ENCODE results near the gene TSEN54.

GRCh38 chr17:75521290-75521689 is 5.0 kb downstream of the TSEN54 start:
- TF ChIP-seq CTCF (IDR thresholded peaks at IDR 0.05) (no peak), POLR2A (IDR thresholded peaks at IDR 0.05) (no peak)

Measured in thyroid gland (tissue), 4 donors.